Stromal cell of bone marrow (primary cell): Measurements from ENCODE around the gene NR3C2.
"Not testable (repeated sequence)": the region's sequence is repeated elsewhere in the genome, so short reads cannot be mapped to it uniquely, and the experiment has no call there.

Experiments
- DNase-seq: peaks from one replicate; pipeline ENCODE4 v3.0.0-alpha.2; 2012; ENCODE audit warnings: low read depth

Gene NR3C2

DNA sequence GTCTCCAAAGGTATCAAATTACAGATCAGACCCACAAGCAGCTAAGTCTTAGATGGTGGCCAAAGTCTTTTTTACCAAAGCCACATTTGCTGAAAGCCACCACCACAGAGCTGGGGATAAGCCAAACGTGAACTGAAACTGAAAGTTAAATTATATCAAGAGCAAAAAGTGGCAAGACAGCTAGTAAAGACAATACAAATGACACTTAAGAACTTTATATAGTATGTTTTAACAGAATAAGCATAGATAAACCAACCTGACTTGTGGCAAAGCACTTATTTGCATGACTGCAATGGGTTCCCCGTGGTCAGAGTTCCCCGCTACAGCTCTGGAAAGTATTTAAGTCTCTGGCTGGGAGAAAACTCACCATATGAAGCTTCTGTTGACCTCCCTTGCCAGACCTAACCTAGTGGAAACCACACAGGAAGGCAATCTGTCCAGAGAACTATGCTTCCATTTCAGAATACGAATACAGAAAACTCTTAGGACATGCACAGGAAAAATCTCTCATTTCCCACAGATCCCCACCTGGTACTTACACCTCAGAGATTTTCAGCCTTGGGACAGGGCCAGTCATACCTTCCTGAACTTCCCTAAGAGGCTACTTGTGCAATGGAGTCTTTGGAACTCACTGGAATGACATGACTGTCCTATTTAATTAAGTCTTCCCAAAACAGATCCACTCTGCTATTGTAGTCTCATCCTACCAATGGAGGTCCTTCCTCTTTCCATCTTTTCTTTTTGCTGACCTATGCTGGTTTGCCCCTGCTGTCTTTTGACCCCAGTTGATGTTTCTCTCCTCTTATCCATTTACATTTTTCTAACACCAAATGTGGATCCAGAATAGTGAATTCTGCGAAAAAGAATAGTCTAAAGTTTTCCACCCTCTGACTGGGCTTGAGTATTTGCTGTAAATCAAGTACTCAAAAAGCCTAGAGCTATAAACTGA, 225.1 kb downstream of the NR3C2 start:
- DNase-seq = no peak

- DNase-seq = no peak
Observed at GRCh38 chr4:148216321-148216720, 225.9 kb downstream of the NR3C2 start.

DNA sequence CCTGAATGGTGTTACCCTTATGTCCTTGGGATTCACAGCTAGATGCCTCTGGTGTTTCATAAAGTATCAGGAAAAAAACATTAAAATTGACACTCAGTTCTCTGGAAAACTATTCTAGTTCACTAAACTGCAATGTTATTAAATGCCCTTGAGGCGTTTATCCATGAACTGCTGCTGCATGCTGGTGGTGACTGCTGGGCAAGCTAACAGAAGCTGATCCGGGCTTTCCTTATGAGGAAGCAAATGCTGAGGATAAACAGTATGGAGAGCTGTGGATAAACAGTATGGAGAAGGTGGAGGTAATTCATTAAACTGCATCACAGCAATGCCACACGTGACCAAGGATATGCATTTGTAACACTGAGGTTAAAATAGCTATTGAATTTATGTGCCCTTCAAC, 227.0 kb downstream of the NR3C2 start:
- DNase-seq = no peak

DNA sequence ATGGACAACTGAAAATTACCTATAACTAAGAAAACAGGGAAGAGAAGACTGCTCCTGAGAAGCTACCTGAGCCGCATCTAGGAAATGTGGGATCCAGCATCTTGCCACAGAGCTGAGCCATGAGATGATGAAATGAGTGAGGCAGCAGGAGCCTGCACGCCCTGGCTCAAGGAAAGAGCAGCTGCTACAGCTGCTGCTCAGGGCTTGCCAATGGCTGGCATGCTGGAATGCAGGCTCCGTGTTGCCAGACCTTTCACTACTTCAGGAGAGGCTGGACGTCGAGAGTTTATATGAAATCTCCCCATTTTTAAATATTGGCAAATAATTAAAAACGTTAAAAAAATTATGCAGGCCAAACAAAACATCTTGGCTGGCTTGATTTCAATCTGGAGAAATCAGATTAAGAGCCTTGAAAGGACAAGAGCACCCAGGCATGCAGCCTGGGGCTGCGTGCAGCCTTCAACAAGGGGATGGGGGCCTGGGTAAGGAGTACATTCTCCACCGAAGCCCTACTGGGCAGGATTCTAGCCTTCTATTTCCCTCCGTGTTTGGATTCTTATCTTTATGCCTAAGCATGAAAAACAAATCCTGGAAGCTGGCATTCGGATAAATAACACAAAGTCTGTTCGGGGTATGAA, 227.6 kb downstream of the NR3C2 start:
- DNase-seq = no peak

DNA sequence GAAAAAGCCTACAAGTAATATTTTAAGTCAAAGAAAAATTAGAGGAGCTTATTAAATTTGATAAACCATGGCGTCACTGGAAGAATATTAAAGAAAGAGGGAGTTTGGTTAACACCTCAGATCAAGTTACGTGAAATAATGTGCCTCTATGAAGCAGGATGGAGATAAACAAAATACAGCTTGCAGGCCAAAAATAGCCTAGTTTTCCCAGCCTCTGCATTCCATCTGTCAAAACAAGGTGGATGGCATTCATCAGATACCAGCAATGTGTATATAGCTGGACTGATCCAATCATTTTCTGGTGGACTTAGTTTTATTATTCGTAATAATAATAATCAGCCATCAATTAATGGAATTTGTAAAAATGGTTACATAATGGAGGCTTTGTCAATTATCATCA, 230.7 kb downstream of the NR3C2 start:
- no peak for DNase-seq

- no peak for DNase-seq
Observed at GRCh38 chr4:148210661-148211060, 231.6 kb downstream of the NR3C2 start.

DNA sequence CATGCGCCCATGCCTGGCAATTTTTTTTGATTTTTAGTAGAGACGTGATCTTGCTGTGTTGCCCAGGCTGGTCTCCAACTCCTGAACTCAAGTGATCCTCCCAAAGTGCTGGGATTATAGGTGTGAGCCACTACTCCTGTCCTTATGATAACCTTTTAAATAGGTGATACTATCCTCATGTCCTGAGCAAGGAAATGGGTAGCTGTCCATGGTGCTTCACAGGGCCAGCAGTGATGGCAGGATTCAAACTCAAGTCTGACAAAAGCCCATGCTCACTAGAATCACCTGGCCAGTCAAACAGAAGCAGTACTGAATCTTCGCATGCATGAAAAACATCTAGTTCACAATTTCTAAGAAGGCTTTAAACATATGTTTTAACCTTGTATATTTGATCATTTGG, 235.1 kb downstream of the NR3C2 start:
- DNase-seq = no peak

DNA sequence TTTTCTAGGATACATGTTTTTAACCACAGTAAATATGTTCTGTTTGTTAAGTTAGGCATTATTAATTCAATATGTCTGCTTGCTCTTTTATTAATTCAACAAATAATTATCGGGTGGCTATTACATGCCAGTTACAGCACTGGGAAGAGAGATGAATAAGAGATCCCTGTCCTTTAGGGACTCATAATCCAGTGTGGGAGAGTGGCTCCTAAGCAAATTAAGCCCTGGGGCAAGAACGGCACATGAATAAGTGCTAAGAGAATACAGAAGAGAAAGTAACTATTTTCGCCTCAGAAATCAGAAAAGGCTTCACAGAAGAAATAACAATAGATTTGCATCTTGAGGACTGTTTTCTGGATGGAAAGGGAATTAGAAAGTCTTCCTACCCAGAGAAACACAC, 236.7 kb downstream of the NR3C2 start:
- DNase-seq = no peak

DNA sequence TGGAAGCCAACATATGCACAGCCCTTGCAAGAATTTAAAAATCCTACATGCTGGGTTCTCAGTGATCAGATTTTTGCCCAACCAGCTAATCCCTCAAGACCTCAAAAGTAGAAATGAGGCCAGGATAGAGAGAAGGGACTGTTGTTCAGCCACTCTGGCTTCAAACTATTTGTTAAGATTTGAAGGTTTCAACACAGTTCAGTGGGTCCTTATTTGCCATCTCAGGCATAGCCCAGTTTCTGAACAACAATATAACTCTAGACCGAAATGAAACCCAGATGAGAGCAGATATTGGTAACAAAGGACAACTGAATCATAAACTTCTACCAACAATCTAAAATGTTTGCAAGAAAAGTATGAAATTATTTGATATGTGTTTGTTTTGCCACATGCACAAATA, 237.3 kb downstream of the NR3C2 start:
- no peak for DNase-seq

DNA sequence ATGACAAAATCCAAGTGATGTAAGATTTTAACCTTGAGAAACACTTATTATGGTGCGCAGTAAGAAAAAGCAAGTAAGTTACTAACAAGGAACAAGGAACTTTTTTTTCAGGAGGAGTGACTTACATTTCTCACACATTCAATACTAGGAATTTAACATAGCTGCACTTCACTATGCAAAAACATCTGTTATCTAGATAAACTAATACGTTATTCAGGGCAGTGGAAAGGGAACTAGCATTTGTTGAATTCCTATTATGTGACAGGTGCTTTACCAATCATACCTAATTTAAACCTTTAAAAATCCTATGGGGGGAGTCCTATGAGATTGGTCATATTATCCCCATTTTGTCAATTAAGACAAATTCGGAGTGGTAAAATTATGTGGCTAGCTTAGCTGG, 238.0 kb downstream of the NR3C2 start:
- no peak for DNase-seq

- no peak for DNase-seq
Observed at GRCh38 chr4:148203056-148203898, 238.9 kb downstream of the NR3C2 start.

- no peak for DNase-seq
Observed at GRCh38 chr4:148200960-148201359, 241.3 kb downstream of the NR3C2 start.

- DNase-seq = no peak
Observed at GRCh38 chr4:148196164-148196563, 246.1 kb downstream of the NR3C2 start.

- no peak for DNase-seq
Observed at GRCh38 chr4:148192526-148192925, 249.7 kb downstream of the NR3C2 start.

DNA sequence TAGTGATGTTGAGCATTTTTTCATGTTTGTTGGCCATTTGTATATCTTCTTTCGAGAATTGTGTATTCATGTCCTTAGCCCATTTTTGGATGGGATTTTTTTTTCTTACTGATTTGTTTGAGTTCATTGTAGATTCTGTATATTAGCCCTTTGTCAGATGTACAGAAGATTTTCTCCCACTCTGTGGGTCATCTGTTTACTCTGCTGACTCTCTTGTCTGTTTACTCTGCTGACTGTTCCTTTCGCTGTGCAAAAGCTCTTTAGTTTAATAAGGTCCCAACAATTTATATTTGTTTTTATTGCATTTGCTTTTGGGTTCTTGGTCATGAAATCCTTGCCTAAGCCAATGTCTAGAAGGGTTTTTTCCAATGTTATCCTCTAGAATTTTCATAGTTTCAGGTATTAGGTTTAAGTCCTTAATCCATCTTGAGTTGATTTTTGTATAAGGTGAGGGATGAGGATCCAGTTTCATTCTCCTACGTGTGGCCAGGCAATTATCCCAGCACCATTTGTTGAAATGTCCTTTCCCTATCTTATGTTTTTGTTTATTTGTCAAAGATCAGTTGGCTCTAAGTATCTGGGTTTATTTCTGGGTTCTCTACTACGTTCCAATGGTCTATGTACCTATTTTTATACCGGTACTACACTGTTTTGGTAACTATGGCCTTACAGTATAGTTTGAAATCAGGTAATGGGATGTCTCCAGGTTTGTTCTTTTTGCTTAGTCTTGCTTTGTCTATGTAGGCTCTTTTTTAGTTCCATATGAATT, 254.6 kb downstream of the NR3C2 start:
- DNase-seq = not testable (repeated sequence)

GRCh38 chr4:148184922-148185321, 257.3 kb downstream of the NR3C2 start:
- DNase-seq = no peak

DNA sequence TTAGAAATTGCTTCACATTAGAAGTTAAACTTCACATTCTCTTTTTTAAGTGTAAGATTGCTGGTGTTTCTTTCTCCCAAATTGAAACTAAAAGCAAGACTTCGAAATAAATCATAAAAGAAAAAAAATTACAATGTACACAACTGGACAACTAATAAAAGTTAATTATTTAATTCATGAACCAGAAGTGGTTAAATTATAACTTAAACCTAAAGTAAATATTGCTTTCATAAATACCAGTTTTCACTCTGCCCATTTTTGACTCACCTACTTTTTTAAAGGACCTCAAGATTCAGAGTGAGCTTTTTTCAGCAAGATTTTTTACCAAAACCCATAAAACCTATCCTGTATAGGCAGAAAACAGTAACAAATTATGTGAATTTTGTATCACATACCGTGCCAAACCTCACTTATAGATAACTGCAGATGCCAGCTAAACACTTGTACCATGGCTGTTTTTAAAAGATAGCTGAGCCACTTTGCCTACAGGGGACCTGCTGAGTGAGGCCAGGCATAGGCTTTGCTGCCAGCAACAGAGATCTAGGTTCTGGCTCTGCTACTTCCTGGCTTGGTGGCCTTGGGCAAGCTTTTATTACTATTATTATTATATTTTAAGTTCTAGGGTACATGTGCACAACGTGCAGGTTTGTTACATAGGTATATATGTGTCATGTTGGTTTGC, 259.8 kb downstream of the NR3C2 start:
- no peak for DNase-seq

- no peak for DNase-seq
Observed at GRCh38 chr4:148173397-148174017, 268.7 kb downstream of the NR3C2 start.

- DNase-seq = no peak
Observed at GRCh38 chr4:148171596-148171995, 270.6 kb downstream of the NR3C2 start.
